PC-3 (cell line): ENCODE results near the gene CCDC197. TPM values are rescaled to one million over a fixed set of nuclear protein-coding genes. Genes with fewer than 3 reads are reported as not detected.

Source experiments
- ATAC-seq: fragments of 200-7000 bp; cut with Tn5 transposase; 2 replicates; pipeline ENCODE4 v1.9.1; 2020; ENCODE audit warnings: mild to moderate bottlenecking, moderate library complexity
- BruUV-seq: library from RNA; stranded (reverse); fragments of 400-500 nt; replicated peaks from 2 replicates; lab custom pipeline; 2021; lab: Mats Ljungman, UMichigan
- CTCF ChIA-PET: fragments of 300-600 bp; sonication (Branson Sonifier 250); formaldehyde crosslinking; loops from one replicate; lab custom pipeline; 2022; ENCODE audit warnings: antibody characterized with exemption; lab: Charles Lee
- POLR2A ChIA-PET: fragments of 300-600 bp; sonication (Branson Sonifier 250); formaldehyde crosslinking; loops from one replicate; lab custom pipeline; 2022; ENCODE audit warnings: antibody characterized with exemption; ENCODE audit not compliant: unreplicated experiment; lab: Charles Lee
- DNase-seq: peaks from one replicate; pipeline ENCODE4 v3.0.0-alpha.2; 2015
- H2AFZ ChIP-seq: fragments of 300-600 bp; sonication (generic); 2 replicates; pipeline ENCODE4 v1.6.0; 2016; ENCODE audit warnings: antibody characterized with exemption, low read length
- H3F3A ChIP-seq: fragments of 300-600 bp; sonication (generic); one replicate; pipeline ENCODE4 v1.6.0; 2017; ENCODE audit warnings: antibody characterized with exemption, low read length, control low read depth, mild to moderate bottlenecking; ENCODE audit not compliant: unreplicated experiment
- H3K27ac ChIP-seq: fragments of 300-600 bp; sonication (generic); 2 replicates; pipeline ENCODE4 v1.5.1; 2016; ENCODE audit warnings: mild to moderate bottlenecking, low read length
- H3K27me3 ChIP-seq: fragments of 300-600 bp; sonication (generic); 2 replicates; pipeline ENCODE4 v1.6.1; 2016; ENCODE audit warnings: low read length, mixed read lengths
- H3K36me3 ChIP-seq: fragments of 300-600 bp; sonication (generic); 2 replicates; pipeline ENCODE4 v1.6.1; 2016; ENCODE audit warnings: low read depth, mixed run types, low read length, mixed read lengths
- H3K4me1 ChIP-seq: fragments of 300-600 bp; sonication (generic); 2 replicates; pipeline ENCODE4 v1.5.1; 2016; ENCODE audit warnings: low read length; ENCODE audit not compliant: insufficient read depth
- H3K4me2 ChIP-seq: fragments of 300-600 bp; sonication (generic); 2 replicates; pipeline ENCODE4 v1.6.0; 2016; ENCODE audit warnings: low read length
- H3K4me3 ChIP-seq: fragments of 300-600 bp; sonication (generic); 2 replicates; pipeline ENCODE4 v1.5.1; 2016; ENCODE audit warnings: mild to moderate bottlenecking, low read length, mixed read lengths
- H3K79me2 ChIP-seq: fragments of 300-600 bp; sonication (generic); 2 replicates; pipeline ENCODE4 v1.6.1; 2017; ENCODE audit warnings: low read length, mixed read lengths
- H3K9ac ChIP-seq: fragments of 300-600 bp; sonication (generic); 2 replicates; pipeline ENCODE4 v1.6.0; 2016; ENCODE audit warnings: mild to moderate bottlenecking, low read length
- H3K9me2 ChIP-seq: fragments of 300-600 bp; sonication (generic); replicated peaks from 2 replicates; pipeline ENCODE4 v1.6.1; 2016; ENCODE audit warnings: mixed run types, low read length, mixed read lengths
- H3K9me3 ChIP-seq: fragments of 300-600 bp; sonication (generic); 2 replicates; pipeline ENCODE4 v1.6.1; 2016; ENCODE audit warnings: low read length, mixed read lengths
- H4K20me1 ChIP-seq: fragments of 300-600 bp; sonication (generic); 2 replicates; pipeline ENCODE4 v1.6.1; 2016; ENCODE audit warnings: low read length, mixed read lengths
- CTCF ChIP-seq: fragments of 300-600 bp; sonication (generic); conservative IDR thresholded peaks from 2 replicates; pipeline ENCODE4 v1.5.1; 2017; ENCODE audit warnings: antibody characterized with exemption, low read depth, mild to moderate bottlenecking, low read length
- EZH2 ChIP-seq: fragments of 300-600 bp; sonication (generic); IDR thresholded peaks from one replicate; pipeline ENCODE4 v1.6.1; 2017; ENCODE audit warnings: antibody characterized with exemption, mild to moderate bottlenecking, low read length; ENCODE audit not compliant: unreplicated experiment
- EZH2phosphoT487 ChIP-seq: fragments of 300-600 bp; sonication (generic); IDR thresholded peaks from 2 replicates; pipeline ENCODE4 v1.6.1; 2018; ENCODE audit warnings: mild to moderate bottlenecking, antibody characterized with exemption, low read length, borderline replicate concordance
- intact Hi-C: fragments of 100-400 bp; cut with micrococcal nuclease; formaldehyde crosslinking; loops from 2 replicates; pipeline ENCODE4 v1.9.0; 2023
- total RNA-seq: library from RNA; depleted of rRNA; stranded (reverse); fragments of >200 nt; gene quantifications from 2 replicates; pipeline ENCODE4 v1.2.3, GENCODE V29; 2014

CCDC197 gene
- total RNA-seq, 1 experiment from 2014 or later, result not detected

GRCh38 chr14:93972618-93973205, 24.4 kb upstream of the CCDC197 start:
- Histone ChIP-seq H3K9me2 (no peaks in the 10 kb centered on the region), H2AFZ (no peak overlapping the region), H3K27me3 (0 out of 2 replicates have a peak, but pooled peaks cover 6% of the 10 kb centered on the region), H3K79me2 (no peaks in the 10 kb centered on the region), H3K27ac (no peak overlapping the region), H3K4me2 (no peak overlapping the region), H4K20me1 (no peaks in the 10 kb centered on the region), H3F3A (no peaks in the 10 kb centered on the region), H3K36me3 (no peaks in the 10 kb centered on the region), H3K4me1 (no peaks in the 10 kb centered on the region), H3K4me3 (no peak overlapping the region), H3K9ac (no peak overlapping the region), H3K9me3 (no peaks in the 10 kb centered on the region)
- intact Hi-C loops, result no loop called here
- TF ChIP-seq EZH2phosphoT487 (no peak), EZH2 (no peak), CTCF (no peak)
- CTCF ChIA-PET, result no interaction called here
- DNase-seq, result no peak
- BruUV-seq, result no TSS peak
- ATAC-seq, result no peak
- POLR2A ChIA-PET, result no interaction called here

GRCh38 chr14:93973607-93974006, 23.5 kb upstream of the CCDC197 start:
- TF ChIP-seq EZH2phosphoT487, result no peak
- no peak for TF ChIP-seq EZH2
- TF ChIP-seq CTCF, result no peak
- CTCF ChIA-PET, result no interaction called here
- H3K79me2 ChIP-seq, result no peaks in the 10 kb centered on the region
- no peak for ATAC-seq
- no peak overlapping the region for H2AFZ ChIP-seq
- no peak overlapping the region for H3K4me2 ChIP-seq
- no peak for DNase-seq
- no TSS peak for BruUV-seq
- intact Hi-C loops, result no loop called here
- H3K27ac ChIP-seq, result no peak overlapping the region
- POLR2A ChIA-PET, result no interaction called here
- H3K4me1 ChIP-seq, result no peaks in the 10 kb centered on the region
- no peak overlapping the region for H3K4me3 ChIP-seq
- H3K9ac ChIP-seq, result no peak overlapping the region
- no peaks in the 10 kb centered on the region for H4K20me1 ChIP-seq
- H3K27me3 ChIP-seq, result 0 out of 2 replicates have a peak, but pooled peaks cover 6% of the 10 kb centered on the region
- H3K36me3 ChIP-seq, result no peaks in the 10 kb centered on the region
- no peaks in the 10 kb centered on the region for H3F3A ChIP-seq
- no peaks in the 10 kb centered on the region for H3K9me3 ChIP-seq
- H3K9me2 ChIP-seq, result no peaks in the 10 kb centered on the region

- H3K27ac ChIP-seq, result no peak overlapping the region
- H3K4me1 ChIP-seq, result no peaks in the 10 kb centered on the region
- H3K9me3 ChIP-seq, result no peaks in the 10 kb centered on the region
- ChIA-PET POLR2A (no interaction called here), CTCF (no interaction called here)
- 0 out of 2 replicates have a peak, but pooled peaks cover 6% of the 10 kb centered on the region for H3K27me3 ChIP-seq
- H3K36me3 ChIP-seq, result no peaks in the 10 kb centered on the region
- no peak overlapping the region for H3K4me2 ChIP-seq
- no peaks in the 10 kb centered on the region for H3K79me2 ChIP-seq
- no TSS peak for BruUV-seq
- no peak for TF ChIP-seq CTCF
- TF ChIP-seq EZH2phosphoT487, result no peak
- no peak for TF ChIP-seq EZH2
- no peak overlapping the region for H3K9ac ChIP-seq
- no peaks in the 10 kb centered on the region for H3F3A ChIP-seq
- ATAC-seq (no peak), DNase-seq (no peak)
- intact Hi-C loops, result no loop called here
- H4K20me1 ChIP-seq, result no peaks in the 10 kb centered on the region
- H2AFZ ChIP-seq, result no peak overlapping the region
- no peaks in the 10 kb centered on the region for H3K9me2 ChIP-seq
- no peak overlapping the region for H3K4me3 ChIP-seq
Measured at GRCh38 chr14:93974299-93974698, 22.8 kb upstream of the CCDC197 start.
